NT2/D1 (cell line): ENCODE data around the gene ST3GAL6.

Source experiments
- DNase-seq: peaks from one replicate; pipeline ENCODE4 v3.0.0-alpha.2; 2011; ENCODE audit warnings: low read depth, low spot score
- H3K27me3 ChIP-seq: 2 replicates; pipeline ENCODE4 v1.6.0; 2011; ENCODE audit warnings: mild to moderate bottlenecking; ENCODE audit not compliant: insufficient read length, insufficient read depth
- H3K36me3 ChIP-seq: 2 replicates; pipeline ENCODE4 v1.6.1; 2011; ENCODE audit warnings: mild to moderate bottlenecking, low read length, mixed read lengths; ENCODE audit not compliant: insufficient read depth, insufficient read length
- H3K4me1 ChIP-seq: 2 replicates; pipeline ENCODE4 v1.5.1; 2011; ENCODE audit not compliant: insufficient read depth, insufficient read length
- H3K4me3 ChIP-seq: 2 replicates; pipeline ENCODE4 v1.5.1; 2011; ENCODE audit warnings: low read depth; ENCODE audit not compliant: insufficient read length
- H3K9ac ChIP-seq: 2 replicates; pipeline ENCODE4 v1.6.0; 2011; ENCODE audit warnings: low read depth; ENCODE audit not compliant: insufficient read length
- H3K9me3 ChIP-seq: 2 replicates; pipeline ENCODE4 v1.5.1; 2011; ENCODE audit warnings: mild to moderate bottlenecking, low read length; ENCODE audit not compliant: insufficient read depth
- SUZ12 ChIP-seq: IDR thresholded peaks from 2 replicates; pipeline ENCODE4 v1.6.1; 2011; ENCODE audit not compliant: insufficient read length, insufficient read depth; ENCODE audit errors: extremely low read depth
- YY1 ChIP-seq: IDR thresholded peaks from 2 replicates; pipeline ENCODE4 v1.6.1; 2011; ENCODE audit not compliant: insufficient read length, insufficient read depth
- ZNF274 ChIP-seq: IDR thresholded peaks from 2 replicates; pipeline ENCODE4 v1.6.1; 2011; ENCODE audit warnings: mild to moderate bottlenecking, low read depth, low read length

Gene ST3GAL6

DNA sequence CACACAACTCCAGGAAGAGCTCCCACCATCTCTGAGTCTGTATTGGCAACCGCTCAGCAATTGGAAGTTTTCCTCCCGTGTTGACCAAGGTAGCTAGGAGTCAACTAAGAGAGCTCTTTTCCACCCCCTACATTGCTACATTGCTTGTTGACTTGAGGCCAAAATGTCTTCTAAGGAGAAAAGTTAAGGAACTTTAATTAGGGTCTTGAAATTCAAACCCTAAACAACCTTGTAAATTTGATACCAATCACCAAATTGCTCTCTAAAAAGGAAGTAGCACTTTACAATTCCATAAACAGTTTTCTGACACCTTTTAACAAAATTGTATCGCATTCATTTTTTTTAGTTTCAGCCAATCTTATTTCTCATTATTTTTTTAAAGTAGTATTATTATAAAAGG, 35.5 kb upstream of the ST3GAL6 start:
- no peaks in the 10 kb centered on the region for H3K27me3 ChIP-seq
- H3K36me3 ChIP-seq: no peaks in the 10 kb centered on the region
- H3K9me3 ChIP-seq: no peaks in the 10 kb centered on the region
- no peak overlapping the region for H3K4me3 ChIP-seq
- DNase-seq: no peak
- no peaks in the 10 kb centered on the region for H3K4me1 ChIP-seq
- TF ChIP-seq ZNF274 (no peak), SUZ12 (no peak), YY1 (no peak)
- H3K9ac ChIP-seq: no peak overlapping the region

DNA sequence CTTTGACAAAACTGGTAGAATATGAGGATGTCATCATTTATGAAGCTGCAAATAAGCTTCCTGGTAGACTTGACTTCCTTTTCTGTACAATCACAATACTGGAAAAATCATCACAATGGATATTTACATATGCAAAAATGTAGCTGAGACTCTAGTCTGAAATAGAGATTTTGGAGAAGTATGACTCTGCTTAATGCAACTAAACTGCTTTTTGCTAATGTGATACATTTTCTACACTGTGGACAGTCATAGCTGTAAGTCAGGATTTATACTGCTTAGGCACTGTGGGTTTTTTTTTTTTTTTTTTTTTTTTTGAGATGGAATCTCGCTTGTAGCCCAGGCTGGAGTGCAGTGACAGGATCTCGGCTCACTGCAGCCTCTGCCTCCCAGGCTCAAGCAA, 34.5 kb upstream of the ST3GAL6 start:
- no peaks in the 10 kb centered on the region for H3K4me1 ChIP-seq
- H3K27me3 ChIP-seq: peaks cover 1% of the 10 kb centered on the region
- no peaks in the 10 kb centered on the region for H3K36me3 ChIP-seq
- DNase-seq: no peak
- TF ChIP-seq YY1 (no peak), ZNF274 (no peak), SUZ12 (no peak)
- no peaks in the 10 kb centered on the region for H3K9me3 ChIP-seq
- H3K4me3 ChIP-seq: no peak overlapping the region
- H3K9ac ChIP-seq: no peak overlapping the region

DNA sequence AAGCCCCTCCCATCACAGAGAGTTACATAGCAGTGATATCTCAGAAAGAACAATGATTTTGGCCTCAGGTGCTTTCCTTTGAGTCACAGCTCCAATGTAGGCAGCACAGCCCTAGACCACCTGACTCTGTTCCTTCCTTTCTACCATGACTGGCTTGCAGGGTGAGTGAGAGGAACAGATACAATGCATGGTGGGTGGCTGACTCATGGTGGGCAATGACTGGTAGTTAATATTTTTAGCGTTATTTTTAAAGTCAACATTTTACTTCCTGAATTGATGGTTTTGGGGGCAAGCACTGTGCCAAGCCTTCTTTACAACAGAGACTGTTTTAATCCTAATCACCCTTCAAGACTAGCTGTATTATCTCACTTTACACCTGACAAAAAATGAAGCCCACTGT, 32.8 kb upstream of the ST3GAL6 start:
- DNase-seq: no peak
- Histone ChIP-seq H3K9ac (no peak overlapping the region), H3K4me1 (no peaks in the 10 kb centered on the region), H3K9me3 (no peaks in the 10 kb centered on the region), H3K4me3 (no peak overlapping the region), H3K36me3 (no peaks in the 10 kb centered on the region), H3K27me3 (peaks cover 4% of the 10 kb centered on the region)
- TF ChIP-seq YY1 (no peak), ZNF274 (no peak), SUZ12 (no peak)

- TF ChIP-seq YY1: no peak
- TF ChIP-seq SUZ12: no peak
- no peak for TF ChIP-seq ZNF274
- H3K4me3 ChIP-seq: no peak overlapping the region
These were observed 32.1 kb upstream of the ST3GAL6 start for GRCh38 chr3:98730886-98731537.

GRCh38 chr3:98731720-98732285, 31.3 kb upstream of the ST3GAL6 start:
- Histone ChIP-seq H3K36me3 (no peaks in the 10 kb centered on the region), H3K9ac (peak overlapping the region; percentile 88), H3K9me3 (no peaks in the 10 kb centered on the region), H3K4me3 (peak overlapping the region; percentile 72), H3K27me3 (peaks cover 4% of the 10 kb centered on the region), H3K4me1 (no peaks in the 10 kb centered on the region)
- TF ChIP-seq YY1 (no peak), SUZ12 (no peak), ZNF274 (no peak)
- DNase-seq: no peak

More at GRCh38 chr3:98730886-98731537, 32.1 kb upstream of the ST3GAL6 start:
- Histone ChIP-seq H3K9me3 (no peaks in the 10 kb centered on the region), H3K36me3 (no peaks in the 10 kb centered on the region), H3K27me3 (peaks cover 4% of the 10 kb centered on the region), H3K9ac (no peak overlapping the region), H3K4me1 (no peaks in the 10 kb centered on the region)
- no peak for DNase-seq

DNA sequence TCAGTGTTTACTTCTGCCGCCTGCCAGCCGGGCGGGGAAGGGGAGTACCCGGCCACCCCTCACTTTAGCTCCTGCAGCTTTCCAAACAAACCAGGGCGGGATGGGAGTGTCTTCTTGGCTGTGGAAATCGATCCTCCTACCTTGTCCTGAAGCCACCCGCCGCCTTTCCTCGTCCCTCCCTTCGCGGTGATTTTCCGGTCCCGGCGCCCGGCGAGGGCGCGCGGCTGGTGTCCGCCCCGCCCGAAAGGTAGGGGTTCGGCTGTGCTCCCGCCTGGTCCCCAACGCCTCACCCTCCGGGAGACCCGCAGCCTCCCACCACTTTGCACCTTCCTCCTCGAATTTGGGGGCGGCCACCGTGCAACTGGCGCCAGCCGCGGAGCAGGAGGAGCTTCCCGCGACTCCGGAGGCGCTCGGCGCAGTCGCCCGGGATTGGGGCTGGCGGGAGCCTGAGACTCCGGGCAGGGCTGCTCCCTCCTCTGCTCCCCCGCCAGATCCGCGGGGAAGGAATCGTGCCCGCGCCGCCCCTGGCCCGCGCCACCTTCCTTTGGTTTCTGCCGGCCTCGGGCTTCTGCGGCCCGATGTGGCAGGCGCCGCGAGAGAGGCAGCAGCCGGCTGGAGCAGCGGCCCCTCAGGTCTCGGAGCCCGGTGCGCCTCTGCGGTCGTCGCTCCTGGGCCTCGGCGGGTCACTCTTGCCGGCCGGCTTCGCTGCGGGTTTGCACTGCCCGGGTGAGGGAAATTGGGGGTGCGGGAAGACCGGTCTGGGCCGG, 30.7 kb upstream of the ST3GAL6 start:
- peaks cover 4% of the 10 kb centered on the region for H3K27me3 ChIP-seq
- H3K9ac ChIP-seq: peak overlapping the region; percentile 88
- peak; percentile 47 for DNase-seq
- no peaks in the 10 kb centered on the region for H3K9me3 ChIP-seq
- no peaks in the 10 kb centered on the region for H3K36me3 ChIP-seq
- H3K4me3 ChIP-seq: peak overlapping the region; percentile 72
- TF ChIP-seq SUZ12 (no peak), ZNF274 (no peak), YY1 (no peak)
- no peaks in the 10 kb centered on the region for H3K4me1 ChIP-seq
